ENCODE results near the gene ATXN1L. TPM values are rescaled to one million over a fixed set of nuclear protein-coding genes. Genes with fewer than 3 reads are reported as not detected.

Gene ATXN1L
- polyA plus RNA-seq, 1 of the 3 experiments (the other 2 are of a cell fraction) = 8.0 TPM

GRCh38 chr16:71834291-71834690, 11.5 kb upstream of the ATXN1L start:
- POLR2A ChIA-PET = no interaction called here
- Histone ChIP-seq H2AFZ (ENCODE audit: low read depth) (no peak overlapping the region), H3K27me3 (ENCODE audit: insufficient read depth) (no peaks in the 10 kb centered on the region), H3K79me2 (ENCODE audit: insufficient read depth) (no peaks in the 10 kb centered on the region), H3K4me1 (ENCODE audit: control insufficient read depth in 1 of 2, insufficient read depth in 2 of 2, low read depth in 1 of 2, low read length in 1 of 2) (no peaks in the 10 kb centered on the region), H3K9ac (no peak overlapping the region), H4K20me1 (ENCODE audit: insufficient read depth) (no peaks in the 10 kb centered on the region), H3K4me3 (ENCODE audit: low read depth in 2 of 2, low read length in 1 of 2) (no peak overlapping the region), H3K9me3 (no peaks in the 10 kb centered on the region), H3F3A (replicated peaks; ENCODE audit: insufficient read depth) (no peaks in the 10 kb centered on the region), H3K27ac (ENCODE audit: low read depth in 2 of 2, low read length in 1 of 2) (no peak overlapping the region), H3K9me2 (no peaks in the 10 kb centered on the region), H3K36me3 (replicated peaks in 1 of 2; ENCODE audit: control insufficient read depth in 1 of 2, insufficient read depth in 2 of 2, low read length in 1 of 2) (no peaks in the 10 kb centered on the region), H3K4me2 (no peak overlapping the region)
- no peak for DNase-seq
- CTCF ChIA-PET = no interaction called here
- WGBS (ENCODE audit: low lambda C conversion rate) = 71% methylated on average over 3 of the region's 3 CpGs
- TF ChIP-seq EZH2phosphoT487 (IDR thresholded peaks at IDR 0.05; ENCODE audit: borderline replicate concordance, low read depth) (no peak), MEF2A (IDR thresholded peaks at IDR 0.05; ENCODE audit: borderline replicate concordance, low read depth) (no peak), GATA2 (CRISPR knock-in tag; IDR thresholded peaks at IDR 0.05) (no peak), RCOR1 (IDR thresholded peaks at IDR 0.05; ENCODE audit: low read length) (no peak), ELF1 (IDR thresholded peaks at IDR 0.05) (no peak), SMC3 (IDR thresholded peaks at IDR 0.05; ENCODE audit: low read depth, low read length) (no peak), ZBTB33 (IDR thresholded peaks at IDR 0.05; ENCODE audit: borderline replicate concordance, low read depth) (no peak), FOSL2 (IDR thresholded peaks at IDR 0.05; ENCODE audit: borderline replicate concordance, low read depth) (no peak), MAX (IDR thresholded peaks at IDR 0.05; ENCODE audit: low read depth) (no peak), NFIC (IDR thresholded peaks at IDR 0.05; ENCODE audit: borderline replicate concordance) (no peak), REST (IDR thresholded peaks at IDR 0.05; ENCODE audit: low read depth, low read length) (no peak), MXI1 (IDR thresholded peaks at IDR 0.05; ENCODE audit: low read depth, low read length) (no peak), CTCF (IDR thresholded peaks at IDR 0.05) (no peak), GABPA (IDR thresholded peaks at IDR 0.05; ENCODE audit: low read depth) (no peak), IRF3 (IDR thresholded peaks at IDR 0.05; ENCODE audit: low read depth, low read length) (no peak), EP300 (IDR thresholded peaks at IDR 0.05; ENCODE audit: borderline replicate concordance in 1 of 2, low read depth in 1 of 2, low read length in 1 of 2) (no peak), POLR2AphosphoS5 (IDR thresholded peaks at IDR 0.05; ENCODE audit: low read depth, low read length) (no peak), FOXJ3 (CRISPR knock-in tag; IDR thresholded peaks at IDR 0.05) (no peak), TCF12 (IDR thresholded peaks at IDR 0.05) (no peak), USF1 (IDR thresholded peaks at IDR 0.05; ENCODE audit: borderline replicate concordance, low read depth) (no peak)

Measured in SK-N-SH (cell line).